Stimulated activated CD4-positive, alpha-beta T cell treated with anti-CD3 and anti-CD28 coated beads, Interleukin-2, amount 100 ng/mL, for 24 hours (primary cell): ENCODE data around the gene CDC42EP3.
A peak's percentile ranks its signal among the peaks of the same experiment; 100 is the strongest.

ENCODE experiments used
- DNase-seq, 2 donors: peaks; one replicate each; pipeline ENCODE4 v3.0.0-alpha.2; 2020

Gene CDC42EP3

DNA sequence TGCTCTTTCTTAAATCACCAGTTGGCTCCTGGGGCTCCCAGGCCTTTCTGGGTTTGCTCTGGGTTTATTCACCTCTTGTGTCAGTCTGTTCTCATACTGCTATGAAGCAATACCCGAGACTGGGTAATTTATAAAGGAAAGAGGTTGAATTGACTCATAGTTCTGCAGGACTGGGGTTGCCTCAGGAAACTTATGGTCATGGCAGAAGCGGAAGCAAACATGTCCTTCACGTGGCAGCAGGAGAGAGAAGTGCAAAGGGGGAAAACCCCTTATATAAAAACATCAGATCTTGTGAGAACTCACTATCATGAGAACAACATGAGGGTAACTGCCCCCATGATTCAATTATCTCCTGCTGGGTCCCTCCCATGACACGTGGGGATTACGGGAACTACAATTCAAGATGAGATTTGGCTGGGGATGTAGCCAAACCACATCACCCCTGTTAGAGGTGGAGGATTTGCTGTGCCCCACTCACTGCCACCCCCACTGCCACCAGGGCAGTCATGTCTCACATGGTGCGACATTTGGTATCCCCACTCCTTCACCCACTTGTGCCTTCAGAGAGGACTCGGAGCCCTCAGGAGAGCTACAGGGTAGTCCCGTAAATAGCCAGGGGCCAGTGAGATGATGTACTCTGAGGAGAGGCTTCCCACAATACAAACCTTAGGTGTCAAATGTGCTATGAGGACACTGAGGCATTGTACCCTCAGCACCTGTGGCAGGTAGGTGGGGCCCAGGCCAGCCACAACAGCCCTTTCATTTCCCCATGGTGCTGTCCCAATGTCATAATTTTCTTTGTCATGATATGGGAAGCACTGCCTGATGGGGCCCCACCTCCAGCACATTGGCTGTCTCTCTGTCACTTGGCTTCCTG, 35.7 kb downstream of the CDC42EP3 start:
- DNase-seq = peak; percentile 64 to 72

DNA sequence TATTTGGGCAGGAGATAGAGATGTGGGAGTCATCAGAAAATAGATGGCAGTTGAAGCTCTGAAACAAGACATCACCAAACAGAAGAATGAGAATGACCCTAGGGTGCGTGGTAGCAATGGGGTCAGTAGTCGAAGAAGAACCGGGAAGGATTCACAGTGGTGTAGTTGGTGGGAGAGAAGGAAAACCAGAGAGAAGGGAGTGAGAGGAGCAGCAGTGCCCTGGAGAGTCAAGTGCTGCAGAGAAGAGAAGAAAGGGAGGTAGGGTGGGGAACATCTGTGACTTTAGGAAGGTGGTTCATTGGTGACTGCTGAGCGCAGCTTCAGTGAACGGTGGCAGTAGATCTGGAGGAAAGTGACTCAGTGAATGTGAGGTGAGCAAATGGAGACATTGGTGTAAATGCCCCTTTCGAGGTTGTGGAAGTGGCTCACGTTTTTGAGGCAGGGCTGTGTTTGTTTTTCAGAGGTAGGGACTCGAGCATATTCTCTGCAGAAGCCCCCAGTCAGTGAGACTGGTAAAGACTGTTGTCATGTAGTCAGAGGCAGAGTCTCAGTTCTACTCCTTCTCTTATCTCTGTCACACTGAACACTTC, 36.4 kb downstream of the CDC42EP3 start:
- peak in 1 of 2 donors; percentile 30 for DNase-seq

DNA sequence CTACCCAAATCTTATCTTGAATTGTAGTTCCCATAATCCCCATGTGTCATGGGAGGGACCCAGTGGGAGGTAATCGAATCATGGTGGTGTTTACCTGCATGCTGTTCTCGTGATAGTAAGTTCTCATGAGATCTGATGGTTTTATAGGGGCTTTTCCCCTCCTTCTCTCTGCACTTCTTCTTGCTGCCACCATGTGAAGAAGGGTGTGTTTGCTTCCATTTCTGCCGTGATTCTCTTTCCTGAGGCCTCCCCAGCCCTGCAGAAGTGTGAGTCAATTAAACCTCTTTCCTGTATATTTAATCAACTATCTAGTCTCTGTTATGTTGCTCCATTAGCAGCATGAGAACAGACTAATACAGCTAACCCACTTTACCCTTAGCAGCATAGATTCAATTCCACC, 37.6 kb downstream of the CDC42EP3 start:
- DNase-seq = no peak

GRCh38 chr2:37633234-37633633, 38.2 kb downstream of the CDC42EP3 start:
- no peak for DNase-seq

GRCh38 chr2:37632310-37632709, 39.1 kb downstream of the CDC42EP3 start:
- DNase-seq = no peak

DNA sequence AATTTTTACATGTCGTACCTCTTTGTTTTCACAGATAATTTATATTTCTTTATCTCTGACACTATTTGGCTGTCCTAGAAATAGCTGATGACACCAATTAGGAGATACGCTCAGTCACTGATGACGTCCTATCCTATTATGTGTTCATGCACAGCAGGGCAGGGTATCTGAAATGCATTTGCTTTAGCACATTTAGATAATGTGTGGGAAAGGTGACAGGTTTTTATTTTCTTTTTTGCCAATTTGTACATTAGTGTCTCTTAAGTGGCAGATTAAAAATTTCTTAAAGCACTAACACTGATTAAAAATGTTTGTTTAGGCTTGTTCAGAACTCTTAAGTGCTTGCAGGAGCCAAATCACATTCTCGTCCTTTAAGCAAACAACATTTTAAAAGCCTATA, 39.7 kb downstream of the CDC42EP3 start:
- DNase-seq = no peak

DNA sequence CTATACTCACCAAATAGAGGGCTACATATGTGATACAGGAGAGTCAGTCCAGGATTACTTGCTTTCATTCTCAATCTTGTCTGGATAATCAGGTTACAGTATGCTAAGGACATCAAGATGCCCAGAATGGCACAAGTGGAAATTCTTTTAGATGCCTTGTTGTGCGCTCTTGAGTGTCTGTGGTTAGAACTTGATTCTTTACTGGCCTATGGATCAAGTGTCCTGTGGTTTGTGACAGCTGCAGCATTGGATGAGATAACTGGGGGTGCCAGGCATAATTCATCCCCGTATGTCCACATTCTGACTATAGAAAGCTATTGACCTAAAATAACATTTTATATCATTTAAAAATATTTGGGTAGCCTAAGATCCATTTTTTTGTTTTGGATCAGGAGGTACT, 40.1 kb downstream of the CDC42EP3 start:
- no peak for DNase-seq

DNA sequence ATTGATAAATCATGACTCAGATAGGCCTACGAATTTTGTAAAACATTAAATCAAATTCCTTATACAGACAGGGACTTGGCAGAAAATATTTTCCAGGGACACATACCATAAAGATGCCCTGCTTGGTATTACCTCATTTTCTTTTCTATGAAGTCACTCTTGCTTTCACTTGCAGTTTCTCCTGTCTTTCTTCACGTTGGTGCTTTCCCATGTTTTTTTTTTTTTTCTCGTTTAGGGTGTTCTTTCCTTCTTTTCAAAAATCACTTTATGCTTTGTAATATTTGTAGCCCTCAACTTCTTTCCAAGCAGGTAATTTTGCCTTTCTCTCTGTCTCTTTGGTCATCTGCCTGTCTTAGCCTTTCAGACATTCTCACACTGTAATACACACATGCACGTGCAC, 40.7 kb downstream of the CDC42EP3 start:
- no peak for DNase-seq

- no peak for DNase-seq
These were observed 41.1 kb downstream of the CDC42EP3 start for GRCh38 chr2:37630301-37630700.

- no peak for DNase-seq
These were observed 41.9 kb downstream of the CDC42EP3 start for GRCh38 chr2:37629529-37629928.

DNA sequence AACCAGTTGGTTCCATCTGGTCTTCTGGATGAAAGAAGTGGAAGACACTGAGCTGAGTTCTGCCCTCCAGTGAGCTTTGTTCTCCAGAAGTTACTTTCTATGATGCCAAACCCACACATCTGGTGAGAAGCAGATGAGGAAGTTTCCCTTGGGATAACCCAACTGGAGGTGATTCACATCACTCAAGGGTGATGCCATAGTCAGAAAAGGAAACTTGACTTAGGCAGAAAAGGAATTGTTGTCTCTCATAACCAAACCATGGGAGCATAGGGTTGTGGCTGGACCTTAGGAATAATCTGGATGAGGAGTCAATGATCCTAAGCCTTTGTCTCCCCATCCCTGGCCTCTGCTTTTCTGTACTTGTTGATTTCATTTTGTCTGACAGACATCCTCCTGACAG, 43.7 kb downstream of the CDC42EP3 start:
- no peak for DNase-seq

DNA sequence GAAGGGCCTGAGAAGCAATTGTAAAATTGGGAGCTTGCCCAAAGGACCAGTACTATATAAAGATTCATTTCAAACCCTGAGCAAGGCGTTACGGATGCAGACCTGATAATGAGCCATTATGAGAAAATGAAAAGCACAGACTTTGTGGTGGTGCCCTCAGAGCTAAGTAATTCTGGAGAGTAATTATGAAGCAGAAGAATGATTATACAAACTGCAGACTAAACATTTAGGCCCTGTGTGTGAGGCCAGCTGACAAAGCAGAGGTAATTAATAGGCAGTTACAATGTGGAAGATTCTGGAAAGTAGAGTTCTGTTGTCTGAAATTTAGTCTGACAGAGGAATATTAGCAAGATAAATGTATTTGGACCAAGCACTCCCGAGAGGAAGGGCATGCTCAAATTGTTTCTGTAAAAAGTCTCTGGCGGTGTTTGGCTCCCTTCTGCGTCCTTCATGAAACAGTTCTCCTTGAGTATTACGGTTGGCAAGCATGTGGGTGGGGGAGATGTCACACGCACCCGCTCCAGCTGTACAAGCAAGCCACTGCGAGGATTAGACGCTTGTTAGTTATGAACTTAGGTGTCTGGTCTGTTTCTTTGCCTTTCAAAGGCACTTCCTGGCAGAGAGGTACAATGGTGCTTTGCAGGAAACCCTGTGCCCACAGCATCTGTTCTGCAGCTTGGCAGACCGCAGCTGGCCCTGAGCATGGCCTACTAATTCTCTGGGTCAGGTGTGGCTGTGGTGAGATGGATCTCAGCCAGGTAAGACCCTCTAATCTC, 45.5 kb downstream of the CDC42EP3 start:
- DNase-seq = peak; percentile 46 to 58

- no peak for DNase-seq
These were observed 46.3 kb downstream of the CDC42EP3 start for GRCh38 chr2:37625156-37625555.

DNA sequence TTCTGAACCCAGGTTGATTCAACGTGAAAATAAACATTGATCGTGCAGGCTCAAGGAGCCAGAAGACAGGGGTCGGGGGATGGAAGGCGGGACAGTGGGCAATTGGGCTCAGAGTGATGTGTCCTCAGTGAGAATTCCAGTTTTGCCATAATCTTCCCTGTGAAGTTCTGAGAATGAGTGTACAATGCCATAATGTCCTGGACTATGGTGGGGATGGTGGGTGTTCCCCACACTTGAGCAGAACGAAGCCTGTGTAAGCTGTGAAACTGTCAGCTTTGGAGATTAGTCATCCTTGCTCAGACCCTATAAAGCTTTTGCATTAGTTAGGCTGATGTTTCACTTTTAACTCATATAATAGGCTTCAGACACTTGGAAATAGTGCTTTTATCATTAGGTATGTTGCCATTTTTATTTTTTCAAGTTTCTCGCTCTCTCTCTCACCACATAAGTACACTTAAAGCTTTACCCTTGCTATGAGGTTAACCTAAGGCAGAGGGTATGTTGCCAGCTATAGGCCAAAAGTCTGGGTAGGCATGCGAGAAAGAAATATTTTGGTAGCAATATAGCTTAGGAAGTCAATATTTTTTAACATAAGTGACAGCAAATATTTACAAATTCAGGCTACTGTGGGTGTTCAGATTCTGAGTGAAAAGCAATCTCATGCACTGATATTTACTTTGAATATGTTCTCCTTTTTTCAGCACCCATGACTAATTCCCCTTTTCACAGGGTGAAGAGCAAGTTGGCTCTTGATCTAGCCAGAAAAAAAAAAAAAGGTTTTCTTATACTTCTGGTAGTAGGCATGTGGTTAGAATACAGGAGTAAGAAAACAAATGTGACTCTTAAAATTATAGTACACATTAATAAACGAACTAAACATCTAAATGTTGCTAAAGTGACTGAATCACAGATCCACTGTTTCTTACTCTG, 47.2 kb downstream of the CDC42EP3 start:
- peak in 1 of 2 donors; percentile 36 for DNase-seq

- no peak for DNase-seq
These were observed 48.0 kb downstream of the CDC42EP3 start for GRCh38 chr2:37623406-37623805.

- DNase-seq = no peak
These were observed 48.9 kb downstream of the CDC42EP3 start for GRCh38 chr2:37622450-37623100.

- no peak for DNase-seq
These were observed 50.2 kb downstream of the CDC42EP3 start for GRCh38 chr2:37621199-37621598.

GRCh38 chr2:37619959-37620300, 51.5 kb downstream of the CDC42EP3 start:
- no peak for DNase-seq

DNA sequence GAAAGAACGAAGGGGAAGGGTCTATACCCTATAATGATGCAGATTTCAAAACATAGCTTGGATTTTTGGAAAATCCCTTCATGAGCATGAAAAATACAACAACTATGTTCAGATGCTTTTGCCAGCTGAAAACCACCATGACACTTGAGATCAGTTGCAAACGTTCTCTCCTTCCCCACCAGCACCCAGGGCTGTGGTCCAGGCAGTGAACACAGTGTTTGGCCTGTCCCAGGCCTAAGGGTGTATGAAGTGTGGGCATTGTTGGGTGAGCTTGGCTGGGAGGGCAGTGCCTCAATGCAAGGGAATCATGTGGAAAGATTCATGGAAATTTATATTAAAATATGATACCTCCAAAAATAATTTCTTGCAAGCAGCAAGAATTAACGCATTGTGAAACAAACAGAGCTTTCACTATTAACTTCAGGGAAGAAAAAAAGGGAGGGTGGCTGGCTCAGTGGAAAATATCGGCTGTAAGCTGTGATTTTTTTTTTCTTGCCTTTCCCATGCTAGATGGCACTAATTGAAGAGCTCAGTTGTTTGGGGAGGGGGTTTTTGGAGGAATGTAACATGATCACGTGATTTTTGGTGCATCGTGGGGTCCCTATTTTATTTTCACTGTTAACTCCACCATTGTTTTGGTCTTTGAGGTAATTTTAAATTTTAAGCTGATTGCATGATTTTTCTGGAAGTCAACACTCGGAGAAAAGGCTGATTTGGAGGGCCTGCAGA, 52.0 kb downstream of the CDC42EP3 start:
- no peak for DNase-seq

DNA sequence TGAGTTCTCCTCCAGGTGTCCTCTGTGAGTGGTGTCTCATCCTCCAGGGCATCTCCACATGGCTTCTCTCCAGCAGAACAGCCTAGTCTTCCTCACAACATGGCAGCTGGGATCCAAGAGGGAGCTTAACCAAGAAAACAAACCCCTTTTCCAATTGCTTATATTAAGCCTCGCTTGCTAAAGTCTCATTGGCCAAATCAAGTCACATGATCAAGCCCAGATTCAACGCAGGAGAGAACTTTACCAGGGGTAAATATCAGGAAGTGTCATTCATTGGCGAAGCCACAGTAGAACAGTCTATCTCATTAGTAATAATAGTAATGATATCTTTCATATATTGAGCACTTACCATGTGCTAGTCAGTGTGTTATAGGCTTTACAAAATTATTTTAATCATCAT, 53.1 kb downstream of the CDC42EP3 start:
- DNase-seq = no peak

GRCh38 chr2:37617119-37617892, 54.1 kb downstream of the CDC42EP3 start:
- no peak for DNase-seq
